ENCODE measurements around the gene NAPA. TPM values are rescaled to one million over a fixed set of nuclear protein-coding genes. Genes with fewer than 3 reads are reported as not detected.

Gene NAPA
- total and polyA plus RNA-seq, 2 donors (not counting 1 experiment from before 2014, with no cell fraction given): 76.8 to 118 TPM

GRCh38 chr19:47503826-47504150, 11.1 kb downstream of the NAPA start:
- H3K4me3 ChIP-seq (replicated peaks in 1 of 4; ENCODE audit: control extremely low read depth in 1 of 4, insufficient read depth in 1 of 4, low read depth in 3 of 4, low read length in 4 of 4): no peak overlapping the region
- H4K20me1 ChIP-seq (ENCODE audit: control insufficient read depth, extremely low read depth, insufficient read depth, low read length): no peaks in the 10 kb centered on the region
- H3K4me2 ChIP-seq (ENCODE audit: extremely low read depth, insufficient read depth, low read length): no peak overlapping the region
- peaks cover 20% of the 10 kb centered on the region for H3K36me3 ChIP-seq (ENCODE audit: control insufficient read depth, insufficient read depth, low read length)
- H3K27me3 ChIP-seq (ENCODE audit: control insufficient read depth, insufficient read depth, low read length): no peaks in the 10 kb centered on the region
- no peaks in the 10 kb centered on the region for H3K4me1 ChIP-seq (ENCODE audit: control insufficient read depth, extremely low read depth, insufficient read depth, low read length)
- H2AFZ ChIP-seq (ENCODE audit: low read length): no peak overlapping the region
- no peak overlapping the region for H3K27ac ChIP-seq (ENCODE audit: insufficient read depth, low read length)
- no peak for TF ChIP-seq EZH2 (IDR thresholded peaks at IDR 0.05; ENCODE audit: low read length, missing control alignments)
- TF ChIP-seq, protein P1, sequence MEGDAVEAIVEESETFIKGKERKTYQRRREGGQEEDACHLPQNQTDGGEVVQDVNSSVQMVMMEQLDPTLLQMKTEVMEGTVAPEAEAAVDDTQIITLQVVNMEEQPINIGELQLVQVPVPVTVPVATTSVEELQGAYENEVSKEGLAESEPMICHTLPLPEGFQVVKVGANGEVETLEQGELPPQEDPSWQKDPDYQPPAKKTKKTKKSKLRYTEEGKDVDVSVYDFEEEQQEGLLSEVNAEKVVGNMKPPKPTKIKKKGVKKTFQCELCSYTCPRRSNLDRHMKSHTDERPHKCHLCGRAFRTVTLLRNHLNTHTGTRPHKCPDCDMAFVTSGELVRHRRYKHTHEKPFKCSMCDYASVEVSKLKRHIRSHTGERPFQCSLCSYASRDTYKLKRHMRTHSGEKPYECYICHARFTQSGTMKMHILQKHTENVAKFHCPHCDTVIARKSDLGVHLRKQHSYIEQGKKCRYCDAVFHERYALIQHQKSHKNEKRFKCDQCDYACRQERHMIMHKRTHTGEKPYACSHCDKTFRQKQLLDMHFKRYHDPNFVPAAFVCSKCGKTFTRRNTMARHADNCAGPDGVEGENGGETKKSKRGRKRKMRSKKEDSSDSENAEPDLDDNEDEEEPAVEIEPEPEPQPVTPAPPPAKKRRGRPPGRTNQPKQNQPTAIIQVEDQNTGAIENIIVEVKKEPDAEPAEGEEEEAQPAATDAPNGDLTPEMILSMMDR (conservative IDR thresholded peaks at IDR 0.05 in 1 of 2, IDR thresholded peaks at IDR 0.05 in 1 of 2; ENCODE audit: low read depth in 1 of 2, low read length in 2 of 2): no peak
- peaks cover 32% of the 10 kb centered on the region for H3K79me2 ChIP-seq (ENCODE audit: control insufficient read depth, insufficient read depth, low read length)
- DNase-seq (ENCODE audit: low read depth in 2 of 2): no peak
- H3K9me3 ChIP-seq (ENCODE audit: control insufficient read depth, insufficient read depth, low read depth, low read length): no peaks in the 10 kb centered on the region
- no peak overlapping the region for H3K9ac ChIP-seq (ENCODE audit: insufficient read depth, low read length)

DNA sequence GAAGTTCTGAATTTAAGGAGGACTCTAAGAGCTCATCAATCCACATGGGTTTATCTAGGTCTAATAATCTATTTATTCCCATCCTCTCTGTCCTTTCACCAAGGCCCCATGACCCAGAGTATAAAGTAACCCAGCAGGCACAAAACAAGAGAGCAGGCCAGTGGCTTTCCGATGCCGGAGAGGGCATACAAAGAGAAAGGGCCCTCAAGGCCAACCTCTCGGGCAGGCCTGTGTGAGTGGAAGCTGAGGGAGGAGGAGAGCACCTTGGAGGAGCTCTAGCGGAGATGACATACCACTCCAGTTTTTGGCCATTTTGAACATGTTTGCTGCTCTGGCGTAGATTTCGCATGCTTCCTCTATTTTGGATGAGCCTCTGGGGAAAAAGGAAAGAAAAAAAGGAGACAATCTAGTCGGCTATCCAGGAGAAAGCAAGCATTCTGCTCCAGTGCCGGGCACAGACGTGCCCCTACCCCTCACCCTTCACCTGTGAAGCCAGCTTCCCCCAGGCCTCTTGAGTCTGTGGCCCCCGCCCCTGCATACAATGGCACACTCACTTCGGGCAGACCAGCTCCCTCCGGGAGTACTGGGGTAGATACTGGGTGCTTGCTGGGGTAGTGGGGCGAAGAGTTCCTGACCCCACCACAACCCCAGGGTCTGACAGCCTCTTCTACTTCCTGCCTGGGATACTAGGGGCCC, 11.6 kb downstream of the NAPA start:
- no peaks in the 10 kb centered on the region for H4K20me1 ChIP-seq (ENCODE audit: control insufficient read depth, extremely low read depth, insufficient read depth, low read length)
- H3K4me3 ChIP-seq (replicated peaks in 1 of 4; ENCODE audit: control extremely low read depth in 1 of 4, insufficient read depth in 1 of 4, low read depth in 3 of 4, low read length in 4 of 4): no peak overlapping the region
- peaks cover 27% of the 10 kb centered on the region for H3K79me2 ChIP-seq (ENCODE audit: control insufficient read depth, insufficient read depth, low read length)
- no peaks in the 10 kb centered on the region for H3K4me1 ChIP-seq (ENCODE audit: control insufficient read depth, extremely low read depth, insufficient read depth, low read length)
- no peak overlapping the region for H2AFZ ChIP-seq (ENCODE audit: low read length)
- H3K27ac ChIP-seq (ENCODE audit: insufficient read depth, low read length): no peak overlapping the region
- no peak overlapping the region for H3K9ac ChIP-seq (ENCODE audit: insufficient read depth, low read length)
- peaks cover 22% of the 10 kb centered on the region for H3K36me3 ChIP-seq (ENCODE audit: control insufficient read depth, insufficient read depth, low read length)
- H3K4me2 ChIP-seq (ENCODE audit: extremely low read depth, insufficient read depth, low read length): no peak overlapping the region
- no peaks in the 10 kb centered on the region for H3K9me3 ChIP-seq (ENCODE audit: control insufficient read depth, insufficient read depth, low read depth, low read length)
- no peak for DNase-seq (ENCODE audit: low read depth in 2 of 2)
- H3K27me3 ChIP-seq (ENCODE audit: control insufficient read depth, insufficient read depth, low read length): no peaks in the 10 kb centered on the region
- no peak for TF ChIP-seq EZH2 (IDR thresholded peaks at IDR 0.05; ENCODE audit: low read length, missing control alignments)
- TF ChIP-seq, protein P1 (conservative IDR thresholded peaks at IDR 0.05 in 1 of 2, IDR thresholded peaks at IDR 0.05 in 1 of 2; ENCODE audit: low read depth in 1 of 2, low read length in 2 of 2): no peak

- no peak overlapping the region for H3K9ac ChIP-seq (ENCODE audit: insufficient read depth, low read length)
- TF ChIP-seq, protein P1 (conservative IDR thresholded peaks at IDR 0.05 in 1 of 2, IDR thresholded peaks at IDR 0.05 in 1 of 2; ENCODE audit: low read depth in 1 of 2, low read length in 2 of 2): no peak
- no peak for TF ChIP-seq EZH2 (IDR thresholded peaks at IDR 0.05; ENCODE audit: low read length, missing control alignments)
- no peak overlapping the region for H3K4me2 ChIP-seq (ENCODE audit: extremely low read depth, insufficient read depth, low read length)
- H2AFZ ChIP-seq (ENCODE audit: low read length): no peak overlapping the region
- H4K20me1 ChIP-seq (ENCODE audit: control insufficient read depth, extremely low read depth, insufficient read depth, low read length): no peaks in the 10 kb centered on the region
- H3K4me3 ChIP-seq (replicated peaks in 1 of 4; ENCODE audit: control extremely low read depth in 1 of 4, insufficient read depth in 1 of 4, low read depth in 3 of 4, low read length in 4 of 4): no peak overlapping the region
- no peak for DNase-seq (ENCODE audit: low read depth in 2 of 2)
- H3K9me3 ChIP-seq (ENCODE audit: control insufficient read depth, insufficient read depth, low read depth, low read length): no peaks in the 10 kb centered on the region
- peaks cover 2% of the 10 kb centered on the region for H3K79me2 ChIP-seq (ENCODE audit: control insufficient read depth, insufficient read depth, low read length)
- H3K27ac ChIP-seq (ENCODE audit: insufficient read depth, low read length): no peak overlapping the region
- no peaks in the 10 kb centered on the region for H3K27me3 ChIP-seq (ENCODE audit: control insufficient read depth, insufficient read depth, low read length)
- peaks cover 32% of the 10 kb centered on the region for H3K36me3 ChIP-seq (ENCODE audit: control insufficient read depth, insufficient read depth, low read length)
- no peaks in the 10 kb centered on the region for H3K4me1 ChIP-seq (ENCODE audit: control insufficient read depth, extremely low read depth, insufficient read depth, low read length)
These were observed 14.7 kb downstream of the NAPA start for GRCh38 chr19:47499863-47500830.
